Measurements from ENCODE around the gene GON7.
"Not testable (repeated sequence)": the region's sequence is repeated elsewhere in the genome, so short reads cannot be mapped to it uniquely, and the experiment has no call there.

The GON7 gene

DNA sequence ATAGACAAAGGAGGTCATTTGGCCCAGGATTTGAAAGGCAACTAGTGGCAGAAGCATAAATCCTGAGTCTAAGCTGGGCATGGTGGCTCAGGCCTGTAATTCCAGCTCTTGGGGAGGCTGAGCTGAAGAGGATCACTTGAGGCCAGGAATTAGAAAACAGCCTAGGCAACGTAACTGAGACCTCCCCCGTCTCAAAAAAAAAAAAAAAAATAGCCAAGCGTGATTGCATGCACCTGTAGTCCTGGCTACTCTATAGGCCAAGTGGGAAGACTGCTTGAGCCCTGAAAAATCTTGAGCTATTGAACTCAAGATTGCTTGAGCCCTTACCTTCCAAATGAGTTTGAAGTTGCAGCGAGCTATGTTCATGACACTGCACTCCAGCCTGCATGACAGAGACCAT is 7.8 kb downstream of the GON7 start:
- DNase-seq (ENCODE audit: low read depth, low spot score), result no peak

- no peak for DNase-seq (ENCODE audit: low read depth, low spot score)
Measured at GRCh38 chr14:93195316-93195999, 11.4 kb downstream of the GON7 start.

- no peak for DNase-seq (ENCODE audit: low read depth, low spot score)
Measured at GRCh38 chr14:93186956-93187355, 19.9 kb downstream of the GON7 start.

- DNase-seq (ENCODE audit: low read depth, low spot score), result no peak
Measured at GRCh38 chr14:93186466-93186865, 20.4 kb downstream of the GON7 start.

DNA sequence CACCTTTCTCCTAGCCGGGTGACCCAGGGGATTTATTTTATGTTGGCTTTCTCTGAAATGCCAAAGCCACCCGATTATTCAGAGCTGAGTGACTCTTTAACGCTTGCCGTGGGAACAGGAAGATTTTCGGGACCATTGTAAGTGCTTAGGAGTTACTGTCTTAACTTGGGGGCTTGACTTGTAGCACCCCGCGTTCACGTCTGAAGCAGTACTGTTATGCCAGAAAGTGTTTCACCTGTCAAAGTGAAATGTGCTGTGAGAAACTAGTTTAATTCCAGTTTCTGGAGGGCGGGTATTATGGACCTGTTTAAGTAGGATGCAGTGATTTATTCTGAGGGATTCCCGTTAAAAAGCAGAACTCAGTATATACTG is 21.5 kb downstream of the GON7 start:
- no peak for DNase-seq (ENCODE audit: low read depth, low spot score)

GRCh38 chr14:93184391-93185348 is 22.2 kb downstream of the GON7 start, which contains the start of the genes LYSET and MOAP1:
Gene LYSET, plus strand, starts transcription at chr14:93185317. Its CDS starts 89 bp downstream, at chr14:93185406.
Gene MOAP1, minus strand, starts transcription at chr14:93184897. Its CDS starts 655 bp downstream, at chr14:93184242.
- DNase-seq (ENCODE audit: low read depth, low spot score), result no peak

GRCh38 chr14:93183596-93184317 is 23.1 kb downstream of the GON7 start:
- DNase-seq (ENCODE audit: low read depth, low spot score), result no peak

DNA sequence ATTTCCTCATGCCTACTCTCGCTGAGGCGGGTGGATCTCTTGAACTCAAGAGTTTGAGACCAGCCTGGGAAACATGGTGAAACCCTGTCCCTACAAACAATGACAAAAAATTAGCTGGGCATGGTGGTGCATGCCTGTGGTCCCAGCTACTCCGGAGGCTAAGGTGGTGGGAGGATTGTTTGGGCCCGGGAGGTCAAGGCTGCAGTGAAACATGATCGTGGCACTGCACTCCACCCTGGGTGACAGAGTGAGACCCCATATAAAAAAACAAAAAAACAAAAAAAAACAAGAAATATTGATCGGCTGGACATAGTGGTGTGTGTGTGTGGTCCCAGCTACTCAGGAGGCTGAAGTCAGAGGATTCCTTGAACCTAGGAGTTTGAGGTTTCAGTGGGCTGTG is 31.4 kb downstream of the GON7 start:
- DNase-seq (ENCODE audit: low read depth, low spot score), result no peak

DNA sequence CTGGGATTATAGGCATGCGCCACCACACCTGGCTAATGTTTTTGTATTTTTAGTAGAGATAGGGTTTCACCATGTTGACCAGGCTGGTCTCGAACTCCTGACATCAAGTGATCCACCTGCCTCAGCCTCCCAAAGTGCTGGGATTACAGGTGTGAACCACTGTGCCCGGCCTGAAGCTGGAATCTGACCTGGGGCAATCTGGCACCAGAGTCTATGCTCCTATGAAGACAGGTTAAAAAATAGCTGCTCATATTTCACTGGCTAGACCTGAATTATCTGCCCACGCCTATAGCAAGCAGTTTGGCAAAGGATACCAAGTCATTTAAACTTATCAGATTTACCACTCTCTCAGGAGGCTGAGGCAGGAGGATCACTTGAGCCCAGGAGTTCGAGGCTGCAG is 32.1 kb downstream of the GON7 start:
- DNase-seq (ENCODE audit: low read depth, low spot score), result not testable (repeated sequence)

GRCh38 chr14:93173943-93174395 is 32.9 kb downstream of the GON7 start:
- no peak for DNase-seq (ENCODE audit: low read depth, low spot score)

DNA sequence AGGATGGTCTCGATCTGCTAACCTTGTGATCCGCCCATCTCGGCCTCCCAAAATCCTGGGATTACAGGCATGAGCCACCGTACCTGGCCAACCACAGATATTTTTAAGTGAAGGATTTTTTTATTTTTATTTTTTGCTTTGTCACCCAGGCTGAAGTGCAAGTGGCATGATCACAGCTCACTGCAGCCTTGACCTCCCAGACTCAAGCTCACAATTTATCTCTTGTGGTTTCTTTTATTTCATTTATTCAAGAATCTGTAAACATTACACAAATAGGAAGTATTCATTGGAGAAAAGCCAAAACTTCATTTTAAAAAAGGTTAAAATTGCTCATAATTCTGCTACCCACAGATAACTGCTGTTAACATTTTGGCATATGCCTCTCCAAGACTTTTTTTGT is 35.5 kb downstream of the GON7 start:
- no peak for DNase-seq (ENCODE audit: low read depth, low spot score)

DNA sequence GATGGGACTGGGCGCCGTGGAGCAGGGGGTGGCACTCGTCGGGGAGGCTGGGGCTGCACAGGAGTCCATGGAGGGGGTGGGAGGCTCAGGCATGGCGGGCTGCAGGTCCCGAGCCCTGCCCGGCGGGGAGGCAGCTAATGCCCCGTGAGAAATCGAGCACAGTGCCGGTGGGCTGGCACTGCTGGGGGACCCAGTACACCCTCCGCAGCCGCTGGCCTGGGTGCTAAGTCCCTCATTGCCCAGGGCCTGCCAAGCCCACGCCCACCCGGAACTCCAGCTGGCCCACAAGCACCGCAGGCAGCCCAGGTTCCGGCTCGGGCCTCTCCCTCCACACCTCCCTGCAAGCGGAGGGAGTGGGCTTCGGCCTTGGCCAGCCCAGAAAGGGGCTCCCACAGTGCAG is 36.7 kb downstream of the GON7 start:
- not testable (repeated sequence) for DNase-seq (ENCODE audit: low read depth, low spot score)

DNA sequence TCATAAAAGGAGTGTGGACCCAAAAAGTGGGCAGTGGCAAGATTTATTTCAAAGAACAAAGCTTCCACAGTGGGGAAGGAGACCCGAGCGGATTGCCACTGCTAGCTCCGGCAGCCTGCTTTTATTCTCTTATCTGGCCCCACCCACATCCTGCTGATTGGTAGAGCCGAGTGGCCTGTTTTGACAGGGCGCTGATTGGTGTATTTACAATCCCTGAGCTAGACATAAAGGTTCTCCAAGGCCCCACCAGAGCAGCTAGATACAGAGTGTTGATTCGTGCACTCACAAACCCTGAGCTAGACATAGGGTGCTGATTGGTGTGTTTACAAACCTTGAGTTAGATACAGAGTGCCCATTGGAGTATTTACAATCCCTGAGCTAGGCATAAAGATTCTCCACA is 37.2 kb downstream of the GON7 start:
- not testable (repeated sequence) for DNase-seq (ENCODE audit: low read depth, low spot score)

DNA sequence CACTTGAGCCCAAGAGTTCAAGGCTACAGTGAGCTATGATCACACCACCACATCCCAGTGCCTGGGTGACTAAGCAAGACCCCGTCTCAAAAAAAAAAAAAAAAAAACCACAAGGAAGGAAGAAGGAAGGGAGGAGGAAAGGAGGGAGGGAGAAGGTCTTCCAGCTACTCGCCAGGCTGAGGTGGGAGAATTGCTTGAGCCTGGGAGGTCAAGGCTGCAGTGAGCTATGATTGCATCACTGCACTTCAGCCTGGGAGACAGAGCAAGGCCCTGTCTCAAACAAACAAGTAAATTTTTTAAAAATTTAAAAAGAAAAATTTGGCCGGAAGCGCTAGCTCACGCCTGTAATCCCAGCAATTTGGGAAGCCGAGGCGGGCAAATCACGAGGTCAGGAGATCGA is 38.3 kb downstream of the GON7 start:
- DNase-seq (ENCODE audit: low read depth, low spot score), result not testable (repeated sequence)

- not testable (repeated sequence) for DNase-seq (ENCODE audit: low read depth, low spot score)
Measured at GRCh38 chr14:93165271-93166265, 41.3 kb downstream of the GON7 start.

DNA sequence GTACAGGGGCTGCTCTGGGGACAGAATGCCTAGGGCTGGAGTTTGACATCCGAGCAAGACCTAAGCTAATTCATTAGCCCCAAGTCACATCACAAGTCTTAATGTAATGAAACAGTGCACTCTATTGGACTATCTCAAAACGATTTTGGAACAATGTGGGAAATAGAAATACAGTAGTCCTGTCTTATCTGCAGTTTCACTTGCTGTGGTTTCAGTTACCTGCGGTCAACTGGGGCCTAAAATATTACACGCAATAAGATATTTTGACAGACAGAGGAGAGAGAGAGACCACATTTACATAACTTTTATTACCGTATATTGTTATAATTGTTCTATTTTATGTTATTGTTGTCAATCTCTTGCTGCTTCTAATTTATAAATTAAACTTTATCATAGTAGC is 43.3 kb downstream of the GON7 start:
- no peak for DNase-seq (ENCODE audit: low read depth, low spot score)

DNA sequence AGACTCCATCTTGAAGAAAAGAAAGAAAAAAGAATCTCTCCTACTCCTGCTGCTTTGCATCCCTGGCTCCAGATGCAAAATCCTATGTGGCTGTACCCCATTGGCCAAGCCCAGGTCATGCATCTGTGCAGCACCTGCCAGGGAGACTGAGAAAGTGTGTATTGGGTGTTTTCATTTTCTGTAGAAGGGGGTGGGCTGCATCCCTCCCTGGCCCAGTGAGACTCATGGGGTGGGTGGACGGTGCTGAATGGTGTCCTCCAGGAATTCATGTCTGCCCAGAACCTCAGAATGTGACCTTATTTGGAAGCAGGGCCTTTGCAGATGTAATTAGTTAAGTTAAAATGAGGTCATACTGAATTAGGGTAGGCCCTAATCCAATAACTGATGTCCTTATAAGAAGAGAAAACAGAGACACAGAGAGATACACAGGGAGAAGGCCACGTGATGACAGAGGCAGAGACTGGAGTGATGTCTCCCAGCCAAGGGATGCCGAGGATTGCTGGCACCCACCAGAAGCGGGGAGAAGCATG is 45.4 kb downstream of the GON7 start:
- DNase-seq (ENCODE audit: low read depth, low spot score), result no peak

DNA sequence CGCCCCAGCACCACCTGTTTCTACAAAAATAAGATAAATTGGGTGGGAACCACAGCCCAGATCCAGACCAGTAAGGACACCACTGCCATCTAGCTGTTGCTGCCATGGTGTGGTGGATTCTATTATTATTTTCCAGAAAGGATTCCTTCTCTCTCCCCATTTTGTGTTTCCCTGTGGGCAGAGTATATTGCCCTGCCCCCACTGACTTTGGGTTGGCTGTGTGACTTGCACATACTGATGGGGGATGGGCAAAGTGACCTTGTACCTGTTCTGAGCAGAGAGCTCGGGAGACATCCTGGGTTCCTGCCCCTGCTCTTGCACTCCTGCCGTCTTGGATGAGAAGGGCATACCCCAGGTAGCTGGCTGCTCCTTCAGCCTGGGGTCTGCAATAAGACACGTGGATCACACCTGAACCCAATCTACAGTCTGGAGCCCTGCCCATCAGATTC is 46.5 kb downstream of the GON7 start:
- DNase-seq (ENCODE audit: low read depth, low spot score), result no peak

- not testable (repeated sequence) for DNase-seq (ENCODE audit: low read depth, low spot score)
Measured at GRCh38 chr14:93159625-93160352, 47.1 kb downstream of the GON7 start.

- DNase-seq (ENCODE audit: low read depth, low spot score), result not testable (repeated sequence)
Measured at GRCh38 chr14:93158349-93158748, 48.5 kb downstream of the GON7 start.

All from iPS DF 19.7 (cell line).